HEK293 (cell line): Measurements from ENCODE around the gene AK1.

Source experiments
- CTCF ChIA-PET: fragments of 350-600 bp; formaldehyde crosslinking; extraction: SDS; loops from one replicate; lab custom pipeline; 2021; ENCODE audit warnings: antibody characterized with exemption; lab: Yijun Ruan, JAX
- POLR2A ChIA-PET: fragments of 300-600 bp; formaldehyde crosslinking; extraction: SDS; loops from one replicate; lab custom pipeline; 2020; ENCODE audit warnings: antibody characterized with exemption, inconsistent platforms; lab: Yijun Ruan, JAX
- H3K27ac ChIP-seq: fragments of 200-500 bp; sonication (Bioruptor generic); 2 replicates; pipeline ENCODE4 v1.5.1; 2014; ENCODE audit warnings: low read depth, low read length, control low read depth, inconsistent platforms; ENCODE audit errors: extremely low read depth
- H3K36me3 ChIP-seq, 2 experiments: fragments of 200-500 bp in 1 of 2; sonication (Bioruptor generic) in 1 of 2; 1 replicate in 1 of 2; 2 replicates in 1 of 2; pipeline ENCODE4 v1.5.1; 2014 to 2017; ENCODE audit warnings: inconsistent platforms in 2 of 2, low read length in 2 of 2; ENCODE audit not compliant: control insufficient read depth in 2 of 2, insufficient read depth in 1 of 2
- H3K4me1 ChIP-seq: fragments of 200-500 bp; sonication (Bioruptor generic); 2 replicates; pipeline ENCODE4 v1.5.1; 2014; ENCODE audit warnings: mild to moderate bottlenecking, low read length, inconsistent platforms; ENCODE audit not compliant: control insufficient read depth, insufficient read depth
- H3K4me3 ChIP-seq: 2 replicates; pipeline ENCODE4 v1.5.1; 2011; ENCODE audit warnings: low read depth, mild to moderate bottlenecking, control low read depth, low read length, moderate library complexity
- H3K9me3 ChIP-seq: fragments of 200-500 bp; sonication (Bioruptor generic); 2 replicates; pipeline ENCODE4 v1.5.1; 2014; ENCODE audit warnings: low read depth, low read length, inconsistent platforms; ENCODE audit not compliant: control insufficient read depth, insufficient read depth
- HOXC10 ChIP-seq: sonication (generic); formaldehyde crosslinking; IDR thresholded peaks from 2 replicates; pipeline ENCODE4 v1.8.1; 2023; ENCODE audit warnings: mild to moderate bottlenecking, missing genetic modification reagents
- PRDM1 ChIP-seq: fragments of 450-650 bp; formaldehyde crosslinking; IDR thresholded peaks from 2 replicates; pipeline ENCODE4; 2016; ENCODE audit warnings: missing biosample characterization, missing genetic modification characterization
- PRDM2 ChIP-seq: fragments of 450-650 bp; formaldehyde crosslinking; IDR thresholded peaks from 2 replicates; pipeline ENCODE4 v1.5.1; 2016; ENCODE audit warnings: missing biosample characterization, missing genetic modification characterization, borderline replicate concordance
- SETDB1 ChIP-seq: IDR thresholded peaks from one replicate; pipeline ENCODE4 v1.6.1; 2017; ENCODE audit warnings: mild to moderate bottlenecking, low read length, moderate library complexity, mixed read lengths; ENCODE audit not compliant: insufficient read length
- ZNF138 ChIP-seq: fragments of 450-650 bp; formaldehyde crosslinking; IDR thresholded peaks from 2 replicates; pipeline ENCODE4 v1.5.1; 2016; ENCODE audit warnings: missing biosample characterization, missing genetic modification characterization, borderline replicate concordance
- ZNF26 ChIP-seq: fragments of 450-650 bp; formaldehyde crosslinking; IDR thresholded peaks from 2 replicates; pipeline ENCODE4 v1.5.1; 2016; ENCODE audit warnings: missing biosample characterization, missing genetic modification characterization
- ZNF362 ChIP-seq: fragments of 450-650 bp; formaldehyde crosslinking; IDR thresholded peaks from 2 replicates; pipeline ENCODE4 v1.5.1; 2016; ENCODE audit warnings: missing biosample characterization, missing genetic modification characterization
- ZNF48 ChIP-seq: fragments of 450-650 bp; formaldehyde crosslinking; IDR thresholded peaks from 2 replicates; pipeline ENCODE4 v1.5.1; 2016; ENCODE audit warnings: missing biosample characterization, missing genetic modification characterization
- ZNF514 ChIP-seq: fragments of 450-650 bp; formaldehyde crosslinking; IDR thresholded peaks from 2 replicates; pipeline ENCODE4 v1.5.1; 2016; ENCODE audit warnings: missing biosample characterization, missing genetic modification characterization
- ZNF558 ChIP-seq: fragments of 450-650 bp; formaldehyde crosslinking; IDR thresholded peaks from 2 replicates; pipeline ENCODE4 v1.5.1; 2016; ENCODE audit warnings: missing biosample characterization, missing genetic modification characterization
- ZNF626 ChIP-seq: fragments of 450-650 bp; sonication (Bioruptor Pico); formaldehyde crosslinking; IDR thresholded peaks from 2 replicates; pipeline ENCODE4 v1.5.1; 2018; ENCODE audit warnings: missing biosample characterization, missing genetic modification characterization, inconsistent platforms
- ZNF639 ChIP-seq: fragments of 450-650 bp; formaldehyde crosslinking; IDR thresholded peaks from 2 replicates; pipeline ENCODE4 v1.5.1; 2016; ENCODE audit warnings: missing biosample characterization, missing genetic modification characterization
- ZNF654 ChIP-seq: fragments of 450-650 bp; formaldehyde crosslinking; IDR thresholded peaks from 2 replicates; pipeline ENCODE4 v1.5.1; 2016; ENCODE audit warnings: low read depth, missing biosample characterization, missing genetic modification characterization
- ZNF704 ChIP-seq: fragments of 450-650 bp; formaldehyde crosslinking; IDR thresholded peaks from 2 replicates; pipeline ENCODE4 v1.5.1; 2016; ENCODE audit warnings: missing biosample characterization, missing genetic modification characterization
- ZNF785 ChIP-seq: fragments of 450-650 bp; formaldehyde crosslinking; IDR thresholded peaks from 2 replicates; pipeline ENCODE4 v1.5.1; 2016; ENCODE audit warnings: missing biosample characterization, missing genetic modification characterization
- ZNF837 ChIP-seq: fragments of 450-650 bp; formaldehyde crosslinking; IDR thresholded peaks from 2 replicates; pipeline ENCODE4 v1.5.1; 2016; ENCODE audit warnings: missing biosample characterization, missing genetic modification characterization

AK1 gene

GRCh38 chr9:127818574-127818973 is 58.9 kb downstream of the AK1 start:
- Histone ChIP-seq H3K4me1 (no peaks in the 10 kb centered on the region), H3K36me3 (peaks cover 0 to 17% of the 10 kb centered on the region in 2 experiments; a peak in 1 of 3 replicates), H3K9me3 (no peaks in the 10 kb centered on the region), H3K4me3 (no peak overlapping the region), H3K27ac (no peak overlapping the region)
- POLR2A ChIA-PET, result no interaction called here
- CTCF ChIA-PET, result interaction anchor here (0.9 to 2.3 kb wide), 3 partner anchors 31 to 84 kb away, joined by 3 to 8 read pairs (median 4); partner anchors contain the start of gene TOR2A
- TF ChIP-seq HOXC10 (CRISPR knock-in tag) (no peak), ZNF138 (tag by site-specific recombination) (no peak), ZNF362 (tag by site-specific recombination) (no peak), ZNF626 (tag by site-specific recombination) (no peak), PRDM2 (no peak), ZNF514 (no peak), SETDB1 (no peak), ZNF837 (tag by site-specific recombination) (no peak), ZNF654 (no peak), ZNF26 (no peak), ZNF558 (no peak), PRDM1 (tag by site-specific recombination) (no peak), ZNF704 (tag by site-specific recombination) (no peak), ZNF48 (tag by site-specific recombination) (no peak), ZNF785 (tag by site-specific recombination) (no peak), ZNF639 (no peak)
